Measurements from ENCODE around the gene SIX1. TPM values are rescaled to one million over a fixed set of nuclear protein-coding genes. Genes with fewer than 3 reads are reported as not detected.

Gene SIX1
- total and polyA plus RNA-seq, 2 of the 13 experiments (the other 11 are each of a cell fraction or from before 2014, with no cell fraction given) = 1.7 to 6.5 TPM

DNA sequence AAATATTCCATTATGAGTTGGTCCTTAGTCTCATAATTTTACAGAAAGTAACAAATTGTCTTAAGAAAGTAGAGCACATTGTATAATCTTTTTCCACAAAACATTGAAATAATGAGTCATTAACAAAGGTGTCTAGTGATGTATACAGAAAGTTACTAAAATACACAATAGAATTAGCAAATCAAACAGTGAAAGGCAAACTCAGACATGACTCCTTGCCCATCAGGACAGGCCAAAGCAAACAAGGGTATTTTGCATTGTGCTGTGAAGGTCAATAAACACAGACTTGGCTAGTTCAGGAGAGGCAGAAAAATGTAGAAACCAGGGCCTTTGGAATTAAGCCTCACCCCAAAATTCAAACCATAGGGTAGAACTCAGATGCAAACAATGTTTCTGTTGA is 37.6 kb upstream of the SIX1 start (continued):
- TF ChIP-seq AHR (CRISPR knock-in tag; IDR thresholded peaks at IDR 0.05) = no peak
- no peak for TF ChIP-seq SP4 (CRISPR knock-in tag; IDR thresholded peaks at IDR 0.05)
- TF ChIP-seq GLMP (CRISPR knock-in tag; IDR thresholded peaks at IDR 0.05; ENCODE audit: borderline replicate concordance) = no peak
- TF ChIP-seq, protein P1, sequence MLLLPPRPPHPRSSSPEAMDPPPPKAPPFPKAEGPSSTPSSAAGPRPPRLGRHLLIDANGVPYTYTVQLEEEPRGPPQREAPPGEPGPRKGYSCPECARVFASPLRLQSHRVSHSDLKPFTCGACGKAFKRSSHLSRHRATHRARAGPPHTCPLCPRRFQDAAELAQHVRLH (CRISPR knock-in tag; IDR thresholded peaks at IDR 0.05; ENCODE audit: borderline replicate concordance, low read depth) = no peak
- peak in 1 of 2 experiments; percentile 50; a peak in 1 of 4 replicates for TF ChIP-seq EP300 (IDR thresholded peaks at IDR 0.05; ENCODE audit: low read depth in 2 of 2, low read length in 2 of 2)
- no peak for TF ChIP-seq EP300 (CRISPR knock-in tag; IDR thresholded peaks at IDR 0.05; ENCODE audit: borderline replicate concordance)
- no peak for TF ChIP-seq ZFP82 (CRISPR knock-in tag; IDR thresholded peaks at IDR 0.05; ENCODE audit: borderline replicate concordance)
- TF ChIP-seq HDAC2 (CRISPR knock-in tag; IDR thresholded peaks at IDR 0.05) = peak; percentile 59; the same call in 1 of the 2 replicates
- no peak for TF ChIP-seq ZNF841 (CRISPR knock-in tag; IDR thresholded peaks at IDR 0.05; ENCODE audit: borderline replicate concordance)
- 0 out of 2 replicates have a peak, but pooled peaks have one; percentile 36 for TF ChIP-seq PHF21A (CRISPR knock-in tag; IDR thresholded peaks at IDR 0.05)
- TF ChIP-seq, protein P2, sequence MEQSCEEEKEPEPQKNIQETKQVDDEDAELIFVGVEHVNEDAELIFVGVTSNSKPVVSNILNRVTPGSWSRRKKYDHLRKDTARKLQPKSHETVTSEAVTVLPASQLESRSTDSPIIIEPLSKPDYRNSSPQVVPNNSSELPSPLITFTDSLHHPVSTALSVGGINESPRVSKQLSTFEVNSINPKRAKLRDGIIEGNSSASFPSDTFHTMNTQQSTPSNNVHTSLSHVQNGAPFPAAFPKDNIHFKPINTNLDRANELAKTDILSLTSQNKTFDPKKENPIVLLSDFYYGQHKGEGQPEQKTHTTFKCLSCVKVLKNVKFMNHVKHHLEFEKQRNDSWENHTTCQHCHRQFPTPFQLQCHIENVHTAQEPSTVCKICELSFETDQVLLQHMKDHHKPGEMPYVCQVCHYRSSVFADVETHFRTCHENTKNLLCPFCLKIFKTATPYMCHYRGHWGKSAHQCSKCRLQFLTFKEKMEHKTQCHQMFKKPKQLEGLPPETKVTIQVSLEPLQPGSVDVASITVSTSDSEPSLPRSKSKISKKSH (CRISPR knock-in tag; IDR thresholded peaks at IDR 0.05; ENCODE audit: borderline replicate concordance) = no peak
- no peak for TF ChIP-seq SRSF9 (IDR thresholded peaks at IDR 0.05; ENCODE audit: borderline replicate concordance, insufficient read depth, low read depth, low read length, poor library complexity, severe bottlenecking)
- no peak for TF ChIP-seq ZNF432 (CRISPR knock-in tag; IDR thresholded peaks at IDR 0.05; ENCODE audit: borderline replicate concordance)
- TF ChIP-seq RARA (CRISPR knock-in tag; IDR thresholded peaks at IDR 0.05) = peak; percentile 83
- TF ChIP-seq ZNF660 (CRISPR knock-in tag; IDR thresholded peaks at IDR 0.05; ENCODE audit: borderline replicate concordance, low read depth) = no peak
- TF ChIP-seq CHD2 (IDR thresholded peaks at IDR 0.05; ENCODE audit: low read depth, low read length) = no peak
- no peak for TF ChIP-seq ELF4 (CRISPR knock-in tag; IDR thresholded peaks at IDR 0.05; ENCODE audit: borderline replicate concordance)
- TF ChIP-seq ZNF616 (CRISPR knock-in tag; IDR thresholded peaks at IDR 0.05; ENCODE audit: low read depth) = no peak
- peak; percentile 60 for TF ChIP-seq SKI (IDR thresholded peaks at IDR 0.05; ENCODE audit: partially characterized antibody)
- TF ChIP-seq PPARG (CRISPR knock-in tag; conservative IDR thresholded peaks at IDR 0.05) = no peak
- TF ChIP-seq TEF (CRISPR knock-in tag; IDR thresholded peaks at IDR 0.05) = no peak
- 0 out of 2 replicates have a peak, but pooled peaks have one; percentile 28 for TF ChIP-seq ISL2 (CRISPR knock-in tag; IDR thresholded peaks at IDR 0.05)
- TF ChIP-seq ZNF12 (CRISPR knock-in tag; IDR thresholded peaks at IDR 0.05) = no peak
- no peak for TF ChIP-seq ZNF747 (CRISPR knock-in tag; IDR thresholded peaks at IDR 0.05; ENCODE audit: borderline replicate concordance)
- TF ChIP-seq ATRX (CRISPR knock-in tag; IDR thresholded peaks at IDR 0.05; ENCODE audit: borderline replicate concordance) = no peak
- TF ChIP-seq STAG1 (CRISPR knock-in tag; IDR thresholded peaks at IDR 0.05) = no peak
- TF ChIP-seq, protein P3, sequence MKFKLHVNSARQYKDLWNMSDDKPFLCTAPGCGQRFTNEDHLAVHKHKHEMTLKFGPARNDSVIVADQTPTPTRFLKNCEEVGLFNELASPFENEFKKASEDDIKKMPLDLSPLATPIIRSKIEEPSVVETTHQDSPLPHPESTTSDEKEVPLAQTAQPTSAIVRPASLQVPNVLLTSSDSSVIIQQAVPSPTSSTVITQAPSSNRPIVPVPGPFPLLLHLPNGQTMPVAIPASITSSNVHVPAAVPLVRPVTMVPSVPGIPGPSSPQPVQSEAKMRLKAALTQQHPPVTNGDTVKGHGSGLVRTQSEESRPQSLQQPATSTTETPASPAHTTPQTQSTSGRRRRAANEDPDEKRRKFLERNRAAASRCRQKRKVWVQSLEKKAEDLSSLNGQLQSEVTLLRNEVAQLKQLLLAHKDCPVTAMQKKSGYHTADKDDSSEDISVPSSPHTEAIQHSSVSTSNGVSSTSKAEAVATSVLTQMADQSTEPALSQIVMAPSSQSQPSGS (CRISPR knock-in tag; IDR thresholded peaks at IDR 0.05) = no peak
